Myocyte (in vitro differentiated cells): Measurements from ENCODE around the gene NRARP. TPM values are rescaled to one million over a fixed set of nuclear protein-coding genes. Genes with fewer than 3 reads are reported as not detected.

Experiments
- total RNA-seq: library from RNA; depleted of rRNA; stranded (reverse); fragments of >200 nt; gene quantifications from 2 replicates; pipeline ENCODE4 v1.2.3, GENCODE V29; 2014

The NRARP gene
- total RNA-seq, 1 donor from 2014 or later: 1.2 TPM

Other genes with a start within 250 kb of the NRARP start
- gene ENTPD2, start 248.2 kb downstream of the NRARP start, total RNA-seq: 0.13 and 0.68 TPM in 2 replicates
- 1.9 and 4.7 TPM in 2 replicates for gene SAPCD2, start 231.7 kb downstream of the NRARP start, total RNA-seq
- 40.2 and 46.4 TPM in 2 replicates for gene UAP1L1, start 224.8 kb downstream of the NRARP start, total RNA-seq
- gene MAN1B1, start 215.3 kb downstream of the NRARP start, total RNA-seq: 75.5 and 76.6 TPM in 2 replicates
- 132 and 142 TPM in 2 replicates for gene DPP7, start 187.5 kb downstream of the NRARP start, total RNA-seq
- 0.05 TPM in 1 of 2 replicates, not detected in the other for gene GRIN1, start 163.1 kb downstream of the NRARP start, total RNA-seq
- gene LRRC26, start 132.2 kb downstream of the NRARP start, total RNA-seq: not detected in 2 replicates
- not detected in 2 replicates for gene TMEM210, start 130.2 kb downstream of the NRARP start, total RNA-seq
- gene ANAPC2, start 113.7 kb downstream of the NRARP start, total RNA-seq: 28.7 and 30.6 TPM in 2 replicates
- gene SSNA1, start 113.6 kb downstream of the NRARP start, total RNA-seq: 143 and 158 TPM in 2 replicates
- 19.5 and 25.3 TPM in 2 replicates for gene TPRN, start 101.5 kb downstream of the NRARP start, total RNA-seq
- 39.2 and 48.4 TPM in 2 replicates for gene TMEM203, start 96.6 kb downstream of the NRARP start, total RNA-seq
- gene NDOR1, start 96.6 kb downstream of the NRARP start, total RNA-seq: 6.1 and 10.5 TPM in 2 replicates
- 0.21 and 0.36 TPM in 2 replicates for gene RNF208, start 80.0 kb downstream of the NRARP start, total RNA-seq
- gene CYSRT1, start 77.1 kb downstream of the NRARP start, total RNA-seq: 1.4 and 2.0 TPM in 2 replicates
- gene RNF224, start 74.8 kb downstream of the NRARP start, total RNA-seq: not detected in 2 replicates
- gene SLC34A3, start 71.4 kb downstream of the NRARP start, total RNA-seq: 0.56 and 0.62 TPM in 2 replicates
- gene TUBB4B, start 61.0 kb downstream of the NRARP start, total RNA-seq: 211 and 249 TPM in 2 replicates
- not detected in 2 replicates for gene STPG3, start 51.0 kb downstream of the NRARP start, total RNA-seq
- 37.3 and 48.3 TPM in 2 replicates for gene NELFB, start 46.9 kb downstream of the NRARP start, total RNA-seq
- 1.1 and 3.6 TPM in 2 replicates for gene TOR4A, start 24.5 kb downstream of the NRARP start, total RNA-seq
- gene EXD3, start 120.9 kb upstream of the NRARP start, total RNA-seq: 12.5 and 15.3 TPM in 2 replicates
- gene NOXA1, start 121.1 kb upstream of the NRARP start, total RNA-seq: 1.2 and 3.1 TPM in 2 replicates
- gene ENTPD8, start 139.1 kb upstream of the NRARP start, total RNA-seq: 0.19 and 0.31 TPM in 2 replicates
- 53.9 and 69.9 TPM in 2 replicates for gene NSMF, start 157.1 kb upstream of the NRARP start, total RNA-seq
- 1.3 and 1.5 TPM in 2 replicates for gene PNPLA7, start 248.1 kb upstream of the NRARP start, total RNA-seq
- 64.9 and 75.1 TPM in 2 replicates for gene MRPL41, start 249.6 kb upstream of the NRARP start, total RNA-seq